Prostate gland (tissue), 2 donors: Measurements from ENCODE around the gene P3H2. TPM values are rescaled to one million over a fixed set of nuclear protein-coding genes. Genes with fewer than 3 reads are reported as not detected.

Experiments used
- DNase-seq: peaks from one replicate; pipeline ENCODE4 v3.0.0-alpha.2; 2019; ENCODE audit warnings: low spot score
- H3K27ac ChIP-seq, 2 donors: fragments of 200-600 bp; sonication (generic); 2 replicates each; pipeline ENCODE4 v1.5.1; 2017 to 2019
- H3K27me3 ChIP-seq: fragments of 200-600 bp; sonication (generic); replicated peaks from 2 replicates; pipeline ENCODE4 v1.5.1; 2019; ENCODE audit not compliant: insufficient read depth
- H3K36me3 ChIP-seq, 2 donors: fragments of 200-600 bp; sonication (generic); 1 replicate in 1 of 2; 2 replicates in 1 of 2; pipeline versions ENCODE4 v1.5.1 to v1.8.1; 2017 to 2019
- H3K4me1 ChIP-seq: fragments of 200-600 bp; sonication (generic); replicated peaks from 2 replicates; pipeline ENCODE4 v1.5.1; 2019
- H3K4me3 ChIP-seq, 2 donors: fragments of 200-600 bp; sonication (generic); 2 replicates each; pipeline ENCODE4 v1.5.1; 2017 to 2019
- H3K9me3 ChIP-seq: fragments of 200-600 bp; sonication (generic); 2 replicates; pipeline ENCODE4 v1.5.1; 2017
- CTCF ChIP-seq, 4 experiments: fragments of 200-600 bp in 2 of 4; fragments of 450-650 bp in 2 of 4; sonication (generic) in 2 of 4; IDR thresholded peaks; 1 replicate in 3 of 4; 2 replicates in 1 of 4; pipeline ENCODE4 v1.5.1; 2016 to 2019; ENCODE audit warnings: antibody characterized with exemption in 4 of 4, mild to moderate bottlenecking in 2 of 4, moderate library complexity in 2 of 4
- POLR2A ChIP-seq: fragments of 450-650 bp; IDR thresholded peaks from one replicate; pipeline ENCODE4 v1.6.1; 2016; ENCODE audit warnings: antibody characterized with exemption, mild to moderate bottlenecking
- POLR2AphosphoS5 ChIP-seq: sonication (generic); formaldehyde crosslinking; IDR thresholded peaks from one replicate; pipeline ENCODE4 v1.6.1; 2017; ENCODE audit warnings: antibody characterized with exemption
- WGBS: methylation state at CpG from one replicate; pipeline ENCODE4 v1.1.5; 2018; 5-methylcytosine and 5-hydroxymethylcytosine counted together
- intact Hi-C: fragments of 100-400 bp; cut with DNase I; formaldehyde crosslinking; loops from one replicate; pipeline ENCODE4 v1.14.2; 2022
- small RNA-seq, 2 donors: library from RNA; depleted of rRNA; stranded (forward); fragments of <200 nt; gene quantifications; one replicate each; pipeline ENCODE3, GENCODE V24; 2016
- total RNA-seq, 2 donors: library from RNA; depleted of rRNA; stranded (reverse); fragments of >200 nt; gene quantifications; one replicate each; pipeline ENCODE4 v1.1.0, GENCODE V29; 2016

P3H2 gene
- total RNA-seq, 2 donors from 2014 or later = 20.6 to 82.8 TPM

- Histone ChIP-seq H3K27ac (no peak overlapping the region), H3K27me3 (no peaks in the 10 kb centered on the region), H3K4me1 (no peaks in the 10 kb centered on the region), H3K4me3 (no peak overlapping the region), H3K9me3 (no peaks in the 10 kb centered on the region), H3K36me3 (no peaks in the 10 kb centered on the region)
- WGBS = 46% methylated on average over 1 of the region's 1 CpG
- no peak for DNase-seq
- intact Hi-C loops = no loop called here
- TF ChIP-seq CTCF (IDR thresholded peaks at IDR 0.05) = no peak
- no peak for TF ChIP-seq POLR2AphosphoS5
- TF ChIP-seq POLR2A = no peak
Measured at GRCh38 chr3:189911001-189911400, 209.7 kb downstream of the P3H2 start.

- H3K36me3 ChIP-seq = no peaks in the 10 kb centered on the region
- no peak for TF ChIP-seq POLR2A
- TF ChIP-seq POLR2AphosphoS5 = no peak
- no peak for TF ChIP-seq CTCF (IDR thresholded peaks at IDR 0.05)
- intact Hi-C loops = no loop called here
- no peak for DNase-seq
- H3K4me1 ChIP-seq = no peaks in the 10 kb centered on the region
- H3K27ac ChIP-seq = no peak overlapping the region
- H3K4me3 ChIP-seq = no peak overlapping the region
- no peaks in the 10 kb centered on the region for H3K27me3 ChIP-seq
- no peaks in the 10 kb centered on the region for H3K9me3 ChIP-seq
- WGBS = 92% methylated on average over 2 of the region's 2 CpGs
Measured at GRCh38 chr3:189909573-189909972, 211.1 kb downstream of the P3H2 start.

GRCh38 chr3:189909139-189909538, 211.6 kb downstream of the P3H2 start:
- no peaks in the 10 kb centered on the region for H3K4me1 ChIP-seq
- H3K27ac ChIP-seq = no peak overlapping the region
- TF ChIP-seq POLR2AphosphoS5 (no peak), CTCF (IDR thresholded peaks at IDR 0.05) (no peak), POLR2A (no peak)
- no peaks in the 10 kb centered on the region for H3K36me3 ChIP-seq
- intact Hi-C loops = no loop called here
- H3K9me3 ChIP-seq = no peaks in the 10 kb centered on the region
- no peaks in the 10 kb centered on the region for H3K27me3 ChIP-seq
- no peak for DNase-seq
- H3K4me3 ChIP-seq = no peak overlapping the region
- 88% methylated on average over 3 of the region's 3 CpGs for WGBS

GRCh38 chr3:189908646-189909045, 212.1 kb downstream of the P3H2 start:
- H3K36me3 ChIP-seq = no peaks in the 10 kb centered on the region
- no peak overlapping the region for H3K4me3 ChIP-seq
- intact Hi-C loops = no loop called here
- TF ChIP-seq POLR2A (no peak), POLR2AphosphoS5 (no peak), CTCF (IDR thresholded peaks at IDR 0.05) (no peak)
- H3K27ac ChIP-seq = no peak overlapping the region
- DNase-seq = no peak
- H3K9me3 ChIP-seq = no peaks in the 10 kb centered on the region
- no peaks in the 10 kb centered on the region for H3K27me3 ChIP-seq
- no peaks in the 10 kb centered on the region for H3K4me1 ChIP-seq

GRCh38 chr3:189907803-189908202, 212.9 kb downstream of the P3H2 start:
- TF ChIP-seq CTCF (IDR thresholded peaks at IDR 0.05) (no peak), POLR2A (no peak), POLR2AphosphoS5 (no peak)
- Histone ChIP-seq H3K36me3 (no peaks in the 10 kb centered on the region), H3K9me3 (no peaks in the 10 kb centered on the region), H3K27ac (no peak overlapping the region), H3K4me3 (no peak overlapping the region), H3K4me1 (no peaks in the 10 kb centered on the region), H3K27me3 (no peaks in the 10 kb centered on the region)
- intact Hi-C loops = no loop called here
- 80% methylated on average over 6 of the region's 6 CpGs for whole genome bisulfite sequencing
- DNase-seq = no peak

Small RNA genes lying within 50 kb of the gene (small RNA-seq; reads per million reads assigned to genes)
- 0 reads per million in 2 donors for gene RNU6-1109P

Other genes with a start within 250 kb of the P3H2 start
- 10 to 100 TPM in 1 of 2 donors, 1 to 10 TPM in 1; 8.8 to 52.3 TPM for gene CLDN1, start 201.5 kb upstream of the P3H2 start, total RNA-seq